Subcutaneous abdominal adipose tissue (tissue), 5 donors: Measurements from ENCODE around the gene HNRNPD.
"Not testable (repeated sequence)": the region's sequence is repeated elsewhere in the genome, so short reads cannot be mapped to it uniquely, and the experiment has no call there.

Experiments used
- H3K27ac ChIP-seq: one replicate; pipeline ENCODE4 v1.7.0; 2013; ENCODE audit warnings: low read depth, mild to moderate bottlenecking, inconsistent platforms, low read length, moderate library complexity
- H3K27me3 ChIP-seq, 5 donors: one replicate each; pipeline ENCODE4 v1.7.0; 2013; ENCODE audit warnings: low read length in 5 of 5, inconsistent platforms in 1 of 5; ENCODE audit not compliant: control insufficient read depth in 5 of 5, insufficient read depth in 4 of 5
- H3K36me3 ChIP-seq, 5 donors: one replicate each; pipeline ENCODE4 v1.7.0; 2013; ENCODE audit warnings: low read length in 5 of 5; ENCODE audit not compliant: control insufficient read depth in 5 of 5, insufficient read depth in 5 of 5
- H3K4me1 ChIP-seq, 5 donors: one replicate each; pipeline ENCODE4 v1.7.0; 2013; ENCODE audit warnings: low read length in 5 of 5, mild to moderate bottlenecking in 3 of 5, moderate library complexity in 1 of 5; ENCODE audit not compliant: control insufficient read depth in 5 of 5, insufficient read depth in 5 of 5
- H3K4me3 ChIP-seq, 5 donors: one replicate each; pipeline ENCODE4 v1.7.0; 2013; ENCODE audit warnings: low read length in 5 of 5, low read depth in 1 of 5
- H3K9ac ChIP-seq, 5 donors: one replicate each; pipeline ENCODE4 v1.7.0; 2013; ENCODE audit warnings: low read length in 5 of 5, mild to moderate bottlenecking in 4 of 5, moderate library complexity in 3 of 5
- H3K9me3 ChIP-seq, 5 donors: one replicate each; pipeline ENCODE4 v1.7.0; 2013; ENCODE audit warnings: low read length in 5 of 5; ENCODE audit not compliant: control insufficient read depth in 5 of 5
- donor health status: healthy.
- donor health status: healthy.
- donor health status: healthy.
- donor health status: healthy.
- donor health status: healthy.

HNRNPD gene

DNA sequence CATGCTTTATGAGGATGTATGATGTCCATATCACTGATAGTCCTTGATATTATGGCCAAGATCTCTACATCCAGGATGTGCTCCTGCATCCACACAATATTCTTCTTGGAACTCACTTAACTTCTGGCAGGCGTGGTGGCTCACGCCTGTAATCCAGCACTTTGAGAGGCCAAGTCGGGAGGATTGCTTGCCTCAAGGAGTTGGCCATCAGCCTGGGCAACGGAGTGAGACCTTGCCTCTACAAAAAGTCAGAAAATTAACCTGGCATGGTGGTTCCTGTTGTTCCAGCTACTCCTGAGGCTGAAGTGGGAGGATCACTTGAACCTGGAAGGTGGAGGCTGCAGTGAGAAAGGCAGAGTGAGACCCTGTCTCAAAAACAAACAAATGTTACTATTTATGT lies 2.3 kb upstream of the HNRNPD start:
- H3K4me3 ChIP-seq: no peak overlapping the region
- no peaks in the 10 kb centered on the region for H3K27me3 ChIP-seq
- no peaks in the 10 kb centered on the region for H3K9me3 ChIP-seq
- H3K27ac ChIP-seq: no peak overlapping the region
- peaks cover 0 to 7% (median 0%) of the 10 kb centered on the region in 5 donors for H3K36me3 ChIP-seq
- peaks cover 0 to 33% (median 26%) of the 10 kb centered on the region in 5 donors for H3K4me1 ChIP-seq
- no peak overlapping the region for H3K9ac ChIP-seq

DNA sequence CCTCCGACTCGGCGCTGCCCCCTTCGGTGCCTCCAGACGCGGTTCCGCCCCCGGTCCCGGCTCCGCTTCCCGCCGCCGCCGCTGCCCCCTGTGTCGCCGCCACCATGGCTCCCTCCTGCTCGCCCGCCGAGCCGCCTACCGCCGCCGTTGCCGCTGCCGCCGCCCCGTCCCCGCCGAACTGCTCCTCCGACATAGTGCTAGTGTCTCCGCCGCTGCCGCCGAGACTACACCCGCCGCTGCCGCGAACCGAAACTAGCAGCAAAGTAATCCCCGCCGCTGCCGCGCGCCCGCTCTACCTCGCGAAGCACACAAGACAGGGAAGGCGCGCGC lies 340 bp downstream of the HNRNPD start:
- Histone ChIP-seq H3K9me3 (no peaks in the 10 kb centered on the region), H3K9ac (peak overlapping the region; percentile 84 to 98 (median 97)), H3K27ac (peak overlapping the region; percentile 98), H3K36me3 (peaks cover 0 to 5% (median 0%) of the 10 kb centered on the region in 5 donors), H3K4me3 (peak overlapping the region; percentile 95 to 99 (median 98)), H3K27me3 (no peaks in the 10 kb centered on the region), H3K4me1 (peaks cover 1 to 53% (median 48%) of the 10 kb centered on the region in 5 donors)

- H3K4me3 ChIP-seq: peak overlapping the region; percentile 95 to 99 (median 98)
- no peaks in the 10 kb centered on the region for H3K9me3 ChIP-seq
- H3K4me1 ChIP-seq: peaks cover 4 to 58% (median 55%) of the 10 kb centered on the region in 5 donors
- H3K27ac ChIP-seq: peak overlapping the region; percentile 98
- H3K36me3 ChIP-seq: peaks cover 0 to 10% (median 3%) of the 10 kb centered on the region in 5 donors
- H3K27me3 ChIP-seq: no peaks in the 10 kb centered on the region
- H3K9ac ChIP-seq: peak overlapping the region; percentile 84 to 98 (median 97)
Observed at GRCh38 chr4:82372517-82373485, 990 bp downstream of the HNRNPD start.

DNA sequence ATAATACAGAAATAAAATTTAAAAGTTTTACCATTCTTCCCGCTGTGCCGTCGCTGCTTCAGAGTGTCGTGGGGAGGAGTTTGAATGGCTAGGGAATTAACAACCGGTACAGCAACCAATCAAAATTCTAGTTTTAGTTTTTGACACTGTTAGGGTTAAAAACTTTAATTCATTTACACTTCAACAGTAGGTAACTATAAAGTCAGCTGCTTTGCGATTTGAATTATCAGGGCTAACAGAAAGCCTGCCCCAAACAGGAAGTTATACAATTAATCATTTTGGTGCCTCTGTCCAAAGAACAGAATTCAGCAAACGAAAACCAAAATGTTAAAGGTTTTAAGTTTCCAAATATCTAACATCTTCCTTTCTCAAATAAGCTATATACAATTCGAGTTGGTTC lies 2.3 kb downstream of the HNRNPD start:
- H3K4me1 ChIP-seq: peaks cover 5 to 70% (median 65%) of the 10 kb centered on the region in 5 donors
- peak overlapping the region; percentile 98 for H3K27ac ChIP-seq
- peak overlapping the region; percentile 84 to 98 (median 97) for H3K9ac ChIP-seq
- H3K27me3 ChIP-seq: no peaks in the 10 kb centered on the region
- peaks cover 0 to 12% (median 8%) of the 10 kb centered on the region in 5 donors for H3K36me3 ChIP-seq
- peak overlapping the region; percentile 95 to 99 (median 98) for H3K4me3 ChIP-seq
- no peaks in the 10 kb centered on the region for H3K9me3 ChIP-seq

DNA sequence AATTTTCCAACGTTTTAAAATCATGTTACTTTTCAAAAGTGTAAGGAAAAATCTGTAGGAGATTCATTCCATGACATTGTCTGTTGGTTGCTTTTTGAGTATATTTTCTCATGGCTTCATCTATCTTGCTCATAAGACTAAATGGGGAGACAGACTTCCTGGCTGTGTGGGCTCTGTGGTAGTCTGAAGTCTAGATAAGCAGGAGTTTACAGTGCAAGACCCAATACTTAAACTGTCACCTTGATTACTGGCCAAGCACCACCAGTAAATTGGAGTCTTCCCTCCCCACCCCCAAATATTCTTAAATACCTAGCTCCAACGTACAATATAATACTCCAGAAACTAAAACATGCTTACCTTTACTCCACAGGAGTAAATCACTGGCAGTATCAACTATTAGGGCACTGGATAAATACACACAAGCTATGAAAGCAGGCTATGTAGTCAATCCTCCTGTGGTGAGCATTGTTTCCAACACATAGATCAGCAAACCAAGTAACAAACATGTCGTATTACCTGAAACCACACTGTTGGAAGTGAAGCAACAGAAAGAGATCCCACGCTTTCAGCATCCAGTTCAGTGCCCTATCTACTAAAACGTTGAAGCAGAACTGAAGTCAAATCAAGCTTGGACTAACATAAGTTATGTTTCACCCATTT lies 6.2 kb downstream of the HNRNPD start:
- peaks cover 0 to 12% (median 8%) of the 10 kb centered on the region in 5 donors for H3K36me3 ChIP-seq
- peak overlapping the region in 2 of 5 donors; percentile 5 to 25 for H3K9ac ChIP-seq
- H3K27ac ChIP-seq: no peak overlapping the region
- no peak overlapping the region for H3K4me3 ChIP-seq
- H3K9me3 ChIP-seq: no peaks in the 10 kb centered on the region
- H3K27me3 ChIP-seq: no peaks in the 10 kb centered on the region
- H3K4me1 ChIP-seq: peaks cover 5 to 79% (median 73%) of the 10 kb centered on the region in 5 donors

- not testable (repeated sequence) for H3K27me3 ChIP-seq, H3K4me3 ChIP-seq, H3K9me3 ChIP-seq, H3K27ac ChIP-seq, H3K9ac ChIP-seq
- H3K4me1 ChIP-seq: peaks cover 5 to 79% (median 71%) of the 10 kb centered on the region in 5 donors
- H3K36me3 ChIP-seq: peaks cover 0 to 12% (median 8%) of the 10 kb centered on the region in 5 donors
Observed at GRCh38 chr4:82366431-82366830, 7.4 kb downstream of the HNRNPD start.

DNA sequence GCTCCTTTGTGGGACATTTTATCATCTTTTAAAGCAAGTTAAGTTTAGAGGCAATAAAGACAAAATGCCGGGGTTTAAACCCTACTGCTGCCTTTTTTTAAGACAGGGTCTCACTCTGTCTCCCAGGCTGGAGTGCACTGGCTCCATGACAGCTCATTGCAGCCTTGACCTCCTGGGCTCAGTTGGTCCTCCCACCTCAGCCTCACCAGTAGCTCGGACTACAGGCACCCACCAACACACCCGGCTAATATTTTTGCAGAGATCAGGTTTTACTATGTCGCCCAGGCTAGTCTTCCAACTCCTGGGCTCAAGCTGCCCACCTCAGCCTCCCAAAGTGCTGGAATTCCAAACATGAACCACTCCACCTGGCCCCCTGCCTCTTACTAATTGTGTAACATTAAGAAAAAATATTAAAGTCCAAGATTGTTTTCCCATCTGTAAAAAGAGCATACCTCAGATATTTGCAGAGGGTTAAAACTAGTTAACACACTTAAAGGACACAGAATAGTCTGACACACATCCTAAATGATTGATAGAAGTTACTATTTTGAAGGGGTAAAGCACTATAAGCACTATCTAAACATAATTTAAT lies 9.8 kb downstream of the HNRNPD start:
- Histone ChIP-seq H3K27me3 (no peaks in the 10 kb centered on the region), H3K9ac (peak overlapping the region in 2 of 5 donors; percentile 51 to 52), H3K9me3 (no peaks in the 10 kb centered on the region), H3K27ac (peak overlapping the region; percentile 10), H3K4me1 (peaks cover 3 to 82% (median 68%) of the 10 kb centered on the region in 5 donors), H3K4me3 (no peak overlapping the region), H3K36me3 (peaks cover 0 to 11% (median 8%) of the 10 kb centered on the region in 5 donors)

DNA sequence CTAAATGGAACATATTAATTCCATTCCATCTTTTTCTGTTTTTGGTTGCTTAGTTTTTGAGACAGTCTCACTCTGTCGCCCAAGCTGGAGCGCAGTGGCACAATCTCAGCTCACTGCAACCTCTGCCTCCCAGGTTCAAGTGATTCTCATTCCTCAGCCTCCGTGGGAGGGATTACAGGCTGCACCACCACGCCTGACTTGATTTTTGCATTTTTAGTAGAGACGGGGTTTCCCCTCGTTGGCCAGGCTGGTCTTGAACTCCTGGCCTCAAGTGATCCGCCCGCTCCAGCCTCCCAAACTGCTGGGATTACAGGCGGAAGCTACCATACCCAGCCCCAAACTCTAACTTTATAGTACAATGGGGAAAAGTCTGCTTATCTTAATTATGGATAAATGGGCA lies 11.2 kb downstream of the HNRNPD start:
- H3K27me3 ChIP-seq: no peaks in the 10 kb centered on the region
- H3K4me3 ChIP-seq: no peak overlapping the region
- peaks cover 0 to 76% (median 66%) of the 10 kb centered on the region in 5 donors for H3K4me1 ChIP-seq
- H3K9me3 ChIP-seq: no peaks in the 10 kb centered on the region
- no peak overlapping the region for H3K9ac ChIP-seq
- H3K36me3 ChIP-seq: peaks cover 0 to 12% (median 7%) of the 10 kb centered on the region in 5 donors
- H3K27ac ChIP-seq: peak overlapping the region; percentile 33

GRCh38 chr4:82360298-82361177 lies 13.3 kb downstream of the HNRNPD start:
- H3K9me3 ChIP-seq: no peaks in the 10 kb centered on the region
- H3K27me3 ChIP-seq: no peaks in the 10 kb centered on the region
- H3K27ac ChIP-seq: peak overlapping the region; percentile 72
- peaks cover 0 to 65% (median 54%) of the 10 kb centered on the region in 5 donors for H3K4me1 ChIP-seq
- H3K4me3 ChIP-seq: no peak overlapping the region
- peak overlapping the region in 3 of 5 donors; percentile 2 to 78 (median 52) for H3K9ac ChIP-seq
- peaks cover 16 to 26% (median 23%) of the 10 kb centered on the region in 5 donors for H3K36me3 ChIP-seq
